Measurements from ENCODE around the gene BAG3. TPM values are rescaled to one million over a fixed set of nuclear protein-coding genes. Genes with fewer than 3 reads are reported as not detected.

Gene BAG3
- total and polyA plus RNA-seq, 5 experiments from 2014 or later = 5.1 to 26.5 (median 14.4) TPM

GRCh38 chr10:119620241-119621077 lies 30.7 kb upstream of the BAG3 start:
- DNase-seq (no peak), ATAC-seq (no peak)
- no peaks in the 10 kb centered on the region for H3K9me3 Mint-ChIP-seq
- H3K27me3 Mint-ChIP-seq = peaks cover 0 to 3% (median 0%) of the 10 kb centered on the region in 5 donors
- no peak overlapping the region for H3K4me3 Mint-ChIP-seq
- POLR2A ChIA-PET = no interaction called here
- no peaks in the 10 kb centered on the region for H3K36me3 Mint-ChIP-seq
- H3K27ac Mint-ChIP-seq = no peak overlapping the region
- H3K4me1 Mint-ChIP-seq = peaks cover 0 to 3% (median 1%) of the 10 kb centered on the region in 4 donors

- no peak for ATAC-seq
- POLR2A ChIA-PET = no interaction called here
- Mint-ChIP-seq H3K27ac (peak overlapping the region in 1 of 10 donors; percentile 45), H3K27me3 (peaks cover 0 to 3% (median 0%) of the 10 kb centered on the region in 5 donors), H3K36me3 (no peaks in the 10 kb centered on the region), H3K9me3 (no peaks in the 10 kb centered on the region), H3K4me1 (peaks cover 0 to 3% (median 1%) of the 10 kb centered on the region in 4 donors), H3K4me3 (no peak overlapping the region)
- DNase-seq = no peak
These were observed 30.1 kb upstream of the BAG3 start for GRCh38 chr10:119621078-119621384.

GRCh38 chr10:119625570-119626280 lies 25.5 kb upstream of the BAG3 start:
- Mint-ChIP-seq H3K27me3 (no peaks in the 10 kb centered on the region), H3K4me1 (no peaks in the 10 kb centered on the region), H3K9me3 (no peaks in the 10 kb centered on the region), H3K4me3 (no peak overlapping the region), H3K27ac (no peak overlapping the region), H3K36me3 (no peaks in the 10 kb centered on the region)
- ATAC-seq (no peak), DNase-seq (no peak)
- POLR2A ChIA-PET = no interaction called here

- no peak overlapping the region for H3K27ac Mint-ChIP-seq
- no peaks in the 10 kb centered on the region for H3K4me1 Mint-ChIP-seq
- H3K36me3 Mint-ChIP-seq = no peaks in the 10 kb centered on the region
- POLR2A ChIA-PET = no interaction called here
- no peaks in the 10 kb centered on the region for H3K27me3 Mint-ChIP-seq
- DNase-seq (no peak), ATAC-seq (no peak)
- H3K4me3 Mint-ChIP-seq = no peak overlapping the region
- H3K9me3 Mint-ChIP-seq = no peaks in the 10 kb centered on the region
These were observed 20.9 kb upstream of the BAG3 start for GRCh38 chr10:119630300-119630699.

- no peak for ATAC-seq
- H3K4me1 Mint-ChIP-seq = no peaks in the 10 kb centered on the region
- H3K36me3 Mint-ChIP-seq = no peaks in the 10 kb centered on the region
- DNase-seq = no peak
- POLR2A ChIA-PET = no interaction called here
- H3K27me3 Mint-ChIP-seq = no peaks in the 10 kb centered on the region
- no peak overlapping the region for H3K27ac Mint-ChIP-seq
- H3K9me3 Mint-ChIP-seq = no peaks in the 10 kb centered on the region
- H3K4me3 Mint-ChIP-seq = no peak overlapping the region
These were observed 17.5 kb upstream of the BAG3 start for GRCh38 chr10:119633538-119634218.

GRCh38 chr10:119634219-119634544 lies 17.0 kb upstream of the BAG3 start:
- Mint-ChIP-seq H3K36me3 (no peaks in the 10 kb centered on the region), H3K9me3 (no peaks in the 10 kb centered on the region), H3K4me3 (no peak overlapping the region), H3K27ac (no peak overlapping the region), H3K4me1 (no peaks in the 10 kb centered on the region), H3K27me3 (no peaks in the 10 kb centered on the region)
- ATAC-seq (no peak), DNase-seq (no peak)
- POLR2A ChIA-PET = no interaction called here

GRCh38 chr10:119637631-119638030 lies 13.5 kb upstream of the BAG3 start:
- no peaks in the 10 kb centered on the region for H3K9me3 Mint-ChIP-seq
- no peak overlapping the region for H3K4me3 Mint-ChIP-seq
- H3K4me1 Mint-ChIP-seq = peaks cover 3 to 11% (median 5%) of the 10 kb centered on the region in 4 donors
- no peaks in the 10 kb centered on the region for H3K36me3 Mint-ChIP-seq
- no peaks in the 10 kb centered on the region for H3K27me3 Mint-ChIP-seq
- H3K27ac Mint-ChIP-seq = no peak overlapping the region
- POLR2A ChIA-PET = no interaction called here
- DNase-seq = no peak
- ATAC-seq = no peak

- Mint-ChIP-seq H3K27ac (peak overlapping the region in 1 of 10 donors; percentile 37), H3K36me3 (no peaks in the 10 kb centered on the region), H3K9me3 (peaks cover 0 to 5% (median 0%) of the 10 kb centered on the region in 9 donors), H3K4me3 (no peak overlapping the region), H3K27me3 (no peaks in the 10 kb centered on the region), H3K4me1 (peaks cover 7 to 20% (median 16%) of the 10 kb centered on the region in 4 donors)
- ATAC-seq (no peak), DNase-seq (no peak)
- POLR2A ChIA-PET = no interaction called here
These were observed 12.2 kb upstream of the BAG3 start for GRCh38 chr10:119638982-119639381.

- no peaks in the 10 kb centered on the region for H3K36me3 Mint-ChIP-seq
- H3K4me1 Mint-ChIP-seq = peaks cover 7 to 20% (median 16%) of the 10 kb centered on the region in 4 donors
- no peak overlapping the region for H3K4me3 Mint-ChIP-seq
- DNase-seq (no peak), ATAC-seq (no peak)
- POLR2A ChIA-PET = interaction anchor here (0.7 kb wide), 1 partner anchor 173 kb away, joined by 5 read pairs; no protein-coding TSS in a partner anchor
- no peak overlapping the region for H3K27ac Mint-ChIP-seq
- H3K9me3 Mint-ChIP-seq = peaks cover 0 to 5% (median 0%) of the 10 kb centered on the region in 9 donors
- no peaks in the 10 kb centered on the region for H3K27me3 Mint-ChIP-seq
These were observed 10.8 kb upstream of the BAG3 start for GRCh38 chr10:119640384-119640783.

GRCh38 chr10:119640875-119641526 lies 10.2 kb upstream of the BAG3 start:
- Mint-ChIP-seq H3K36me3 (peaks cover 0 to 1% (median 0%) of the 10 kb centered on the region in 3 donors), H3K9me3 (peaks cover 0 to 9% (median 0%) of the 10 kb centered on the region in 9 donors), H3K27ac (peak overlapping the region in 1 of 10 donors; percentile 34), H3K27me3 (no peaks in the 10 kb centered on the region), H3K4me1 (peaks cover 7 to 20% (median 16%) of the 10 kb centered on the region in 4 donors), H3K4me3 (no peak overlapping the region)
- DNase-seq (no peak), ATAC-seq (no peak)
- POLR2A ChIA-PET = interaction anchor here (0.7 kb wide), 1 partner anchor 174 kb away, joined by 5 read pairs; no protein-coding TSS in a partner anchor

GRCh38 chr10:119642556-119643111 lies 8.5 kb upstream of the BAG3 start:
- H3K9me3 Mint-ChIP-seq = peaks cover 0 to 11% (median 0%) of the 10 kb centered on the region in 9 donors
- peak overlapping the region in 6 of 10 donors; percentile 25 to 75 (median 42) for H3K27ac Mint-ChIP-seq
- H3K27me3 Mint-ChIP-seq = no peaks in the 10 kb centered on the region
- H3K4me3 Mint-ChIP-seq = peak overlapping the region in 2 of 10 donors; percentile 23 to 49
- POLR2A ChIA-PET = interaction anchor here (0.6 to 0.7 kb wide), 2 partner anchors 448 to 576 kb away, joined by 3 read pairs; no protein-coding TSS in a partner anchor
- H3K36me3 Mint-ChIP-seq = peaks cover 0 to 3% (median 0%) of the 10 kb centered on the region in 3 donors
- peak; percentile 37 to 78 for ATAC-seq
- peaks cover 9 to 20% (median 16%) of the 10 kb centered on the region in 4 donors for H3K4me1 Mint-ChIP-seq
- DNase-seq = peak in 3 of 10 donors; percentile 27 to 36 (median 33)

Measured in naive thymus-derived CD8-positive, alpha-beta T cell (primary cell).